Measurements from ENCODE around the gene AAK1.
"Not testable (repeated sequence)": the region's sequence is repeated elsewhere in the genome, so short reads cannot be mapped to it uniquely, and the experiment has no call there.

Gene AAK1

GRCh38 chr2:69625078-69625795 is 18.3 kb downstream of the AAK1 start:
- DNase-seq (ENCODE audit: low read depth in 2 of 2), result no peak

DNA sequence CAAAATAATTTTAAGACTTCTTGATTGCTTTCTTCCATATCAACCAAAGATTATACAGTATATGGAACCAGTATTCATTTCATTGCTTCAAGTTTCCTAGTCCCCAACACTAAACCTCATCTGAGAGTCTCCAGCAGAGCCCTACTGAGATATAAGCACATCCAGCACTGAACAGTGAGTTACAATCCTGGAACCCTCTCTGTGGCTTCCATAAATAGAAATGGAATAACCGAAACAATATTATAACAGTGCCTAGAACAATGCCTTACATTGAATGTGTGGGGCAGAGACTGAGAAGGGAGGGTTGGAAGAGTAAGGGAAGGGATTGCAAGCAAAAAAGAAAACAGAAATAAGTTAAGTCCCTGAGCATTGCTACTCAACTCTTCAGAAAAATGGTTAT is 18.9 kb downstream of the AAK1 start:
- DNase-seq (ENCODE audit: low read depth in 2 of 2), result no peak

GRCh38 chr2:69624131-69624530 is 19.4 kb downstream of the AAK1 start:
- DNase-seq (ENCODE audit: low read depth in 2 of 2), result no peak

DNA sequence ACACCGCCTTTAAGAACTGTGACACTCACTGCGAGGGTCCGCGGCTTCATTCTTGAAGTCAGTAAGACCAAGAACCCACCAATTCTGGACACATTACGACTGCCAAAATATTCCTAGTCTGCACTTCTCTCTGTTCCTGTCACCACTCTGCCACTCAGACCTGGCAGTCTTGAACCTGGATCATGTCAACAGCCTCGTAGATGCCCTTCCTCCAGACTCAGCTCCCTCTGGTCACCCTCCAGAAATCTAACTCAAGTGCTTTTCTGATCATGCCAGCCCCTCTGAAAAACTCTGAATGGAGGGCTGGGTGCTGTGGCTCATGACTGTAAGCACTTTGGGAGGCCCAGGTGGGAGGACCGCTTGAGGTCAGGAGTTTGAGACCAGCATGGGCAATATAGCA is 20.3 kb downstream of the AAK1 start:
- no peak for DNase-seq (ENCODE audit: low read depth in 2 of 2)

DNA sequence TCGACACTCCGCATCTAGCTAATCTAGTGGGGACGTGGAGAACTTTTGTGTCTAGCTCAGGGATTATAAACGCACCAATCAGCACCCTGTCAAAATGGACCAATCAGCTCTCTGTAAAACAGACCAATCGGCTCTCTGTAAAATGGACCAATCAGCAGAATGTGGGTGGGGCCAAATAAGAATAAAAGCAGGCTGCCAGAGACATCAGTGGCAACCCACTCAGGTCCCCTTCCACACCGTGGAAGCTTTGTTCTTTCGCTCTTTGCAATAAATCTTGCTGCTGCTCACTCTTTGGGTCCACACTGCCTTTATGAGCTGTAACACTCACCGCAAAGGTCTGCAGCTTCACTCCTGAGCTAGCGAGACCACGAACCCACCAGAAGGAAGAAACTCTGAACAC is 20.7 kb downstream of the AAK1 start:
- DNase-seq (ENCODE audit: low read depth in 2 of 2), result not testable (repeated sequence)

GRCh38 chr2:69622017-69622540 is 21.5 kb downstream of the AAK1 start:
- not testable (repeated sequence) for DNase-seq (ENCODE audit: low read depth in 2 of 2)

DNA sequence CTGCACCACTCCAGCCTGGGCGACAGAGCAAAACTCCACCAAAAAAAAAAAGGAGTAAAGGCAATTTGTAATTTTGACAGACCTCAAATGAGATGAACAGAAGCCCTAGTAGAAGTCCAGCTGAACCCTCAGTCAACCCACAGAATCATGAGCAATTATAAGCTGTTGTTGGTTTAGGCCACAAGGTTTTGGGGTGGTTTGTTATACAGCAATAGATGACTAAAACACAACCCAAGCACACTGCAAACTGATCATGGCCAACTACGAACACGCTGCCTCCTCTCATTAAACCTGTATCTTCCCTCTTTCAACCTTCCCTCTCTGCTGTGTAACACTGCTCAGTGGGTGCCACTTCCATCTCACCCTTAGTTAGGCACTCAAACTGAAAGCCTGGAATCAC is 22.1 kb downstream of the AAK1 start:
- DNase-seq (ENCODE audit: low read depth in 2 of 2), result no peak

DNA sequence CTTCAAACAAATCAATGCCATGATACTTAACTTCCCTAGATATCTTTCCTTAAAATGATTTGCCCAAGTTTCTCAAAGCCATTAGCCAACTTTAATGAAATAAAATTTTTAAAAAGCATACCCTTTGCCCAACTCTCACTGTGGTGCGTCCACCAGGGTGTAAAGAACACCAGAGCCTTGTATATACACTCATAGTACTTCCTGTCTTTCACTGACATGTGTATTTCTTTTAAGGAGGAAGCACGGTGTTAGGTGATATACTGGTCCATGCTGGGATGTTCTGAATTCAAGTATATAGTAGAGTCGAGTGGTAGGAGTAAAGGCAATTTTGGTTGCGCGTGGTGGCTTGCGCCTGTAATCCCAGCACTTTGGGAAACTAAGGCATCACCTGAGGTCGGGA is 22.7 kb downstream of the AAK1 start:
- no peak for DNase-seq (ENCODE audit: low read depth in 2 of 2)

DNA sequence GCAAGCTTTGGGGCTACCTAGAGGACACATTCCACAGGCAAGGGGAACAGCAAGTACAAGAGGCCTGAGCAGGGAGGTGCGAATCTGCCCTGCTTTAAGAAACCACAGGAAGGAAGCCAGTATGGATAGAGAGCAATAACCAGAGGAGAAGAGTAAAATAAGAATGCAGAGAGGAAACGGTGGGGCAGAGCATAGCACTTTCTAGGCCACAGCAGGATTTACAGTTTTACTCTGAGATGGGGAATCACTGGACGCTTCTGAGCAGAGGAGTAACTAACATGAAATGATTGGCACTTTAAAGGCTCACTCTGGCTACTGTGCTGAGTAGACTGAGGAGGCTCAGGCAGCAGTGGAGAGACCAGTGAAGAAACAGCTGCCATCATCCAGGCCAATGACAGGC is 23.8 kb downstream of the AAK1 start:
- DNase-seq (ENCODE audit: low read depth in 2 of 2), result no peak

DNA sequence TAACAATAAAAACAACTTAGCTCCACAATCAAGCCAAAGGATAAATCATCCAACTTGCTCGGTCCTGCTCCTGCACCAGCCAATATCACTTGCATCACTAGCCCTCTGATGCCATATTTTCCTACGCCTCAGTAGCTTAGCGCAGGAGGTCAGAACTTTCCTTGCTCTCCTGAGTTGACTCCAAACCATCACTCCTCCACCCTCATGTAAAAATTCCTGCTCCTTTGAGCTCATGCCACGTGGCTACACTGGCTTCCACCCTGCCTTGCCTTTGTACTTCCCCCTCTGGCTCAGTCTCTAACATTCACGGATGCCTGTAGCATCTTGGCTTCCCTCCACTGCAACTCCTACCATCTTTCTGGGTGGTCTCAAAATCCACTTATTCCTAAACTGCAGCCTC is 25.2 kb downstream of the AAK1 start:
- DNase-seq (ENCODE audit: low read depth in 2 of 2), result no peak

- DNase-seq (ENCODE audit: low read depth in 2 of 2), result no peak
Measured at GRCh38 chr2:69617744-69618143, 25.8 kb downstream of the AAK1 start.

DNA sequence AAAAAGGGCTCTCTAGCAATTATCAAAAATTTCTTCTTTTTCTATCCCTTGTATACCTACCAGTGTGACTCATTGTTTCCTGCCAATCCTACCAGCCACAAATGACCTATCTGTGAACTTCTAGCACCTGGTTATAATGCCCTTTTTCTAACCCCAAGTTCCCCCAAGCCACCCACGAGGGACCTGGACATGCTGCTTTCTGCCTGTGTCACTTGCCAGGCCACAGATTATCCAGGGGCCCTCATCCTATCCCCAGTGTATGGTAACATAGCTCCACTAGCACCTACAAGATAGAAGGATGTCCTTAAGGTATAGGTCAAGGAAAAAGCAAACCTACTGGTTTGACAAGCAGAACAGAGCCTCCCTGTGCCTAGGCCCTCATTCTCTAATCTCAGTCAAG is 26.8 kb downstream of the AAK1 start:
- no peak for DNase-seq (ENCODE audit: low read depth in 2 of 2)

GRCh38 chr2:69615969-69616368 is 27.6 kb downstream of the AAK1 start:
- DNase-seq (ENCODE audit: low read depth in 2 of 2), result no peak

DNA sequence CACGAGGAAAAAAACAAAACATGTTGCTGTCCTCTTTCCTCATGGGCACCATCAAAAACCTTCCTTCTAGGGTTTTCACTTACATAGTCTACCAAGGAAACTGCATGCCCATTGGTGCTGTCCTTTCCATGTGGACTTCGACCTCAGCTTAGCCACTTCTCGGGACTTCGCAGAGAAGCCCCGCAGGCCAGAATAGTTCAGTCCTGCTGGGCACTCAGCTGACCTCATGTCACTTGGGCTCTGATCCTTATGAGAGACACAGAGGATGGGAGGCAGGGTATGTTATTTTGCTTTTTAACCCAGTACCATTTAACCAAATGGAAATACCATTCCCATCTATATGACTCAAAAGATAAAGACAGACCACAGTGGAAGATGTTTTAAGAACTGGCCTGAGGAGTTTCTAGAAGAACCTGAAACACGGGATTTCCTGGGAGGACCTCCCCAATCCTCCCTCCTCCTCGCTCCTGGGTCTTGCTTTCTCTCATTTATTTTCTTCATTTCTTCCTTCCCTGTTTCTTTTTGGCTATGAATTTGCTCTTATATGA is 28.4 kb downstream of the AAK1 start:
- DNase-seq (ENCODE audit: low read depth in 2 of 2), result no peak

DNA sequence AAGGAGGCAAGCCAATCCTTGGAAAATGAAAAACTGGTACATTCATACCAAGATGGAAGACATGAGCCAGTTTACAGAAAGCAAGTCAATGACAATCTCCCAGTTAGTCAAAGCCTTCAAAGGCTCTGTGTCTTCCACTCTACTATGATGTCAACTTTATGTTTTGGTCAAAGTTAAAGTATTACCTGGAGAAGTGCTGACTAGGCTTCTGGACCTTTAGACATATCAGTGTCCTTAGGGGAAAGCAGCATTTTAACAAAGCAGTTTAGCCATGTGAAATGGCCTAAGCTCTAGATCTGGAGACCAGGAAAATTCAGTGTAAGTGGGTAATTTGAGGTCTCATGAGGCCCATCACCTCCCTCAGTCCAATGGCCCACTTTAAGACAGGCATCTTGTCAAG is 30.8 kb downstream of the AAK1 start:
- no peak for DNase-seq (ENCODE audit: low read depth in 2 of 2)

DNA sequence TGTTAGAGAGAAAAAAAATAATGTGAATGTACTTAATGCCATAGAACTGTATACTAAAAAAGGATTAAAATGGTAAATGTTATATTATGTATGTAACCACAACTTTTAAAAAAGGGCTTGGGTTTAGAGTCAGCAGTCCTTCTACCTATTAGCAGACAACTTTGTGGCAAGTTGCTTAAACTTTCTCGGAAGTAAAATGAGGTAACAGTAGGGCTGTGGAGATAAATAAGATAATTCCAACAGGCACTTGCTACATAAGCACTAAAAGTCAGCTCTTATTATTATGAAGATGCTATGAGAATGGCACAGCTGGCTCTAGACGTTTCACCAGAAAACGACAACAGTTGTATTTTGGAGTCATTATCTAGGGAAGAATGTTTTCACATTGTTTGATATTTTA is 31.3 kb downstream of the AAK1 start:
- DNase-seq (ENCODE audit: low read depth in 2 of 2), result no peak

DNA sequence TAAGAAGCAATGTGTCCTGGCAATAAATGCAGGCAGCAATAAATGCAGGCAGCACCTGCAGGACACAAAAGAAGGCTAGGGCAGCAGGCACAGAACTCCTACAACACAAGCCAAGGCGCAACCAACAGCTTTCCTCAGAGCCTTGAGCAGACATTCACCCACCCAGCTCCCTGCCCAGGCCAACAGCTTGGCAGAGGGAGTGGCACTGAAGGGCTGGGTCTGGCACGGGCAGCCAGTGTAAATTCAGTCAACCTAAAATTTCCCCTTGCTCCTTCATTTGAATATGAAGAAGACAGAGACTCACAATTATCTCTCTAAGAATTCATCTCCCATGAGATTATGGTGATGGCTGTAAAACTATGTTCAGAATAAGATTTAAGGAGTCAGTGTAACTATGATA is 35.4 kb downstream of the AAK1 start:
- no peak for DNase-seq (ENCODE audit: low read depth in 2 of 2)

- DNase-seq (ENCODE audit: low read depth in 2 of 2), result not testable (repeated sequence)
Measured at GRCh38 chr2:69606771-69607170, 36.8 kb downstream of the AAK1 start.

- DNase-seq (ENCODE audit: low read depth in 2 of 2), result no peak
Measured at GRCh38 chr2:69605284-69605683, 38.3 kb downstream of the AAK1 start.

- no peak for DNase-seq (ENCODE audit: low read depth in 2 of 2)
Measured at GRCh38 chr2:69604836-69605235, 38.7 kb downstream of the AAK1 start.

- no peak for DNase-seq (ENCODE audit: low read depth in 2 of 2)
Measured at GRCh38 chr2:69604026-69604678, 39.4 kb downstream of the AAK1 start.

DNA sequence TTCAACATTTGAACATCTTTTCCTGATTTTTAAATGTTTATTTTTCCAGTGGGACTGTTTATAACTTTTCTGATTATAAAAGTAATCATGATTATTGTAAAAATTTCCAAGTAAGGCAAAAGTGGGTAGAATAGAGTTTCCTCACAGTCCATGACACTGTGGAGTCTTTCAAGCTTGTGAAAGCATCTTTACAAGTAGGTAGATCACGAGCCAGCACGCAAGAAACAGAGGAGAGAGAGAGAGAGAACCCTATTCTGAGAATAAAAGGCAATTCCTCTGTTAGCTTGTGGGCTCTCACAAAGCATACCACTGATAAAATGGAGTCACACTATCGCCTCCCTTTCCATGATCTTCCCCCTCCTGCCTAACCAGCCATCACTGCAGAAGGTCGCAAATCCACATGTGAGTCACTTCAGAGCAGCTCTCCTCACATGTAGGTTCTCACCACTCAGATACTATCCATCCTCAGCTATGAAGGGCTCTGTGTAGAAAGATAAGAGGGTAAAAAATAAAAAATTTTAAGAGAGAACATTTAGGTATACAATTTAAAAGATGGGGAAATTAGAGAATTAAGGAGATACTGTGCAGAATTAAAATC is 40.3 kb downstream of the AAK1 start:
- no peak for DNase-seq (ENCODE audit: low read depth in 2 of 2)

GRCh38 chr2:69601179-69601612 is 42.3 kb downstream of the AAK1 start:
- DNase-seq (ENCODE audit: low read depth in 2 of 2), result peak; percentile 45 to 52

All from fibroblast of skin of left biceps (primary cell).